Stimulated activated CD8-positive, alpha-beta memory T cell treated with anti-CD3 and anti-CD28 coated beads, Interleukin-7, amount 100 ng/mL, for 48 hours (primary cell): ENCODE results near the gene NR3C1.

Experiments
- DNase-seq, 2 donors: peaks; one replicate each; pipeline ENCODE4 v3.0.0-alpha.2; 2020; ENCODE audit warnings: low read depth in 1 of 2; ENCODE audit errors: extremely low read depth in 1 of 2

NR3C1 gene

DNA sequence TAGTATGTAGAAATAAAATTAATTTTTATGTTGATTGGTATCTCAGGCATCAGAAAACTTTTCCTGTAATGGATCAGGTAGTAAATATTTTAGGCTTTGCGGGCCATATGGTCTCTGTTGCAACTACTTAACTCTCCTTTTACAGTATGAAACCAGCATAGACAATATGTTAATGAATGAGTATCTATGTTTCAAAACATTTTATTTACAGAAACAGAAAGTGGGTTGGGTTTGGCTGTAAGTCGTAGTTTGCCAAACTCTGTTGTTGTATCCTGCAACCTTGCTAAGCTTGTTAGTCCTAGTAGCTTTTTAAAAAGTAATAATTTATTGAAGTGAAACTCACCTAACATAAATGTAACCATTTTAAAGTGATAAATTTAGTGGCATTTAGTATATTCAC lies 132.1 kb downstream of the NR3C1 start:
- no peak for DNase-seq

GRCh38 chr5:143268388-143268787 lies 135.1 kb downstream of the NR3C1 start:
- DNase-seq = no peak

DNA sequence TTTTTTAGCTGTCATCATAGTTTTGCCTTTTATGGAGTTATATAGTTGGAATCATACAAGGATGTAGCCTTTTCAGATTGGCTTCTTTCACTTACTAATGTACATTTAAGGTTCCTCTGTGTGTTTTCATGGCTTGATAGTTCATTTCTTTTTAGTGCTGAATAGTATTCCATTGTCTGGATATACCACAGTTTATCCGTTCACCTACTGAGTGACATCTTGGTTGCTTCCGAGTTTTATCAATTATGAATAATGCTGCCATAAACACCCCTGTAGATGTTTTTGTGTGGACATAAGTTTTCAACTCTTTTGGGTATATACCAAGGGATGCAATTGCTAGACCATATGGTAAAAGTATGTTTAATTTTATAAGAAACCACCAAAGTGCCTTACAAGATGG lies 136.3 kb downstream of the NR3C1 start:
- no peak for DNase-seq

DNA sequence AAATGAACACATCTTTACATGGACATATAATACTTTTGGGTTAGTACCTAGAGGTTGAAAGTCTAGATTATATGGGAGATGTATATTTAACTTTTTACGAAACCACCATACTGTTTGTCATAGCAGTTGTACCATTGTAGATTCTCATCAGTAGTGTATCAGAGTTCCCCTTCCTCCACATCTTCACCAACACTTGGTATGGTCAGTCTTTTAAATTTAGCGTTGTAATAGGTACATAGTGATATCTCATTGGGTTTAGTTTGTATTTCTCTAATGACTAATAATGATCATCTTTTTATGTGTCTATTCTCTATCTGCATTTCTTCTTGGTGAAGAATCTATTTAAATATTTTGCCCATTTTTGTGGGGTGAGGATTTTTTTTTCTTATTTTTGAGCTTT lies 137.5 kb downstream of the NR3C1 start:
- no peak for DNase-seq

DNA sequence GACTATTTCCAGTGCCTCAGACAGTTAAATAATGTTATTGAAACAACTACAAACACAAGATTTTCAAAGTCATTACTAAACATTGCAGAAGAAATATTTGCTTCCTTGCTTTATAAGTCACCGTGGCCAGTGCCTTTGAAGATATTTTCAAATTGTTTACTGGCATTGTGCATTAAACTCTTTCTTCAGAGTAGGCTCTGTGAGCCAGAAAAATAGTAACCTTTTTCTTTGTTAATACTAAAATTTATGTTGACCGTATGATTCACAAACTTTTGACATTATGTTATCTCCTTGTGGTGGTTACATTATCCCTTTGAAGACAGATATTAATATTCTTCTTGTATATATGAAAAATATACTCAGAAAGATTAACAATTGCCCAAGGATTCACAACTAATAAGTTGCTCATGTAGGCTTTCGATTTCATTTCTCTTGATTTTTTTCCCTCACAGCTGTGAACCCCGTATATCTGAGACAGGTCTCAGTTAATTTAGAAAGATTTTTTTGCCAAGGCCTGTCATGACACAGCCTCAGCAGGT lies 140.1 kb downstream of the NR3C1 start:
- no peak for DNase-seq

DNA sequence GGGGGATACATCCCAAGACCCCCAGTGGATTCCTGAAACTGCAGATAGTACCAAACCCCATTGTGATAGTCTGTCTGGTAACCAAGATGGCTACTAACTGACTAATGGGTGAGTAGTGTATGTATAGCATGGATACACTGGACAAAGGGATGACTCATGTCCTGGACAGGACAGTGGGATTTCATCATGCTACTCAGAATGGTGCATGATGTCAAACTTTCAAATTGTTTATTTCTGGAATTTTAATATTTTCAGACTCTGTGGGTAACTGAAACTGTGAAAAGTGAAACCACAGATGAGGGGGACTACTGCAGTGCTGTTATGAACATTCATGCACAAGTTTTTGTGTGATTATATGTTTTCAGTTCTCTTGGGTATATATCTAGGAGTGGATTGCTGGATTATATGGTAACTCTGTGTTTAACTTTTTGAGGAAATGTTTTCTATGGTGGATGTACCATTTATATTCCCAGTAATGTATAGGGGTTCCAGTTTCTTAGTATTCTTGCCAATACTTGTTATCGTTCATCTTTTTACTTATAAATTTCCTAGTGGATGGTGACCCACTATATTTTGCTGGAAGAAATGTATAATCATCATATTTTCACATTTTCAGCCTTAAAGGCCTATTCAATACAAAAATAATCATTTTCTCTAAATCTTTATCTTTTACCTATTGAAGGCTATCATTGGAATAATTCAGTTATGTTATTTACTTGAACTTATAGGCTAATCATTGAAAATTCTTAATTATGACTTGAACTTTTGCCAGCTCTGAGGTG lies 140.9 kb downstream of the NR3C1 start:
- no peak for DNase-seq

DNA sequence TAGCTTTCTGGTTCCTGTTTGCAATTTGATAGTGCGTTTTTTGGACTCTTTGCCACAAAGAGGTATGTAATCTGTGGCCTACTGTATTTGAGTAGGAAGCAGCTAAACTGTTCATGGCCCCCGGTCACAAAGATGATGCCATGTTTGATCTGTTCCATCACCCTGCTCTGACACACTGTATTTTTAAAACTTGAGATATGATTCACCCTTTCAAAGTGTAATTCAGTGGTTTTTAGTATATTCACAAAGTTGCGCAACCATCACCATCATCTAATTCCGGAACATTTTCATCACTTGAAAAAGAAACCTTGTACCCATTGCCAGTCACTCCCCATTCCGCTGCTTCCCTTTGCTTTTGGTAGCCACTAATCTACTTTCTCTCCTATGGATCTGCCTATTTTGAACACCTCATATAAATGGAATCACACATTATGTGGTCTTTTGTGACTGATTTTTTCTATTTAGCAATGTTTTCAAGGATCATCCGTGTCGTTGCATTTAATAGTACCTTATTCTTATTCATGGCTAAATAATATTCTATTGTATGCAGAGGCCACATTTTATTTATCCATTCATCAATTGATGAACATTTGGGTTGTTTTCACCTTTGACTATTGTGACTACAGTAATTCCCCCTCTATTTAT lies 141.6 kb downstream of the NR3C1 start:
- DNase-seq = peak in 1 of 2 donors; percentile 22

DNA sequence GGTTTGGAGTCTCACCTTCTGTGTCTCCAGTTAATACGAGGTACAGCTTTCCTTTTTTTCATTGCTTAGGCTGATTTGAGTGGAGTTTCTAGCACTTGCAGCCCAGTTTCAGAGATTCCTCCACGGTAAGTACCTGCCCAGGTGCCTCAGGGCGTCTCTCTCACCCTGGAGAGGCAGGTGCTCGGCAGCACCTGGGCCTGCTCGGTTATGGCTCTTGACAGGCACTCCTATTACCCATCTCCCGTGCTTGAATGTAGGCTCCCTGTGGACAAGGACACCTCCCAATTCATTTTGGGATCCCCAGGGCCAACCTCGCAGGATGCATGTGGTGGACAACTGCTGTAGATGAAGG lies 144.3 kb downstream of the NR3C1 start:
- DNase-seq = no peak

DNA sequence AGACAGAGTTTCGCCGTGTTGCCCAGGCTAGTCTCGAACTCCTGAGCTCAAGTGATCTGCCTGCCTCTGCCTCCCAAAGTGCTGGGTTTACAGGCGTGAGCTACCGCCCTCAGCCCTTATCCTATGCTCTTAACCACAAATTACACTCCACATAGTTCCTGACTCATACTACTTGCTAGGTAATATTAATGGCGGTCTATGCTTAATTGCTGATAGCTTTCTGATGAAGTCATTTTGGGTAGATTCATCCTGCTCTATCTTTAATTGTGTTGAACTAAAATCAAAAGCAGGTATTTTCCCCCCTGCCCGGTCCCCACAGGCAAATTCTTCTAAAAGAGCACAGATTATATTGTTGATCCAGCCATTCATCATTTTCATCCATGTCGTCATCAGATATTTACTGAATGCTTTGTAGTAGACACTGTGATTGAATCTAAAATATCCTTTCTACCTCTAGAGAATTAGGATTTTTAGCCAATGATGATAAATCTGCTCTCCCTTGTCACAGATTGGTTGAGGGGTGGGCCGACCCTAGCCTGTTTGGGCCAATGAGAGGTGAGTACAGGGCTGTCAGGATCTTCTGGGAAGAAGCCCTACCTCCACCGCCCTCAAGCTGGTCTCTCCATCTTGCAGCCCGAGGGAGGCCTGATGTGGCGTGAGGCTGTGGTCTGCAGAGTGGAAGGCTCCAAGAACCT lies 144.8 kb downstream of the NR3C1 start:
- DNase-seq = no peak

DNA sequence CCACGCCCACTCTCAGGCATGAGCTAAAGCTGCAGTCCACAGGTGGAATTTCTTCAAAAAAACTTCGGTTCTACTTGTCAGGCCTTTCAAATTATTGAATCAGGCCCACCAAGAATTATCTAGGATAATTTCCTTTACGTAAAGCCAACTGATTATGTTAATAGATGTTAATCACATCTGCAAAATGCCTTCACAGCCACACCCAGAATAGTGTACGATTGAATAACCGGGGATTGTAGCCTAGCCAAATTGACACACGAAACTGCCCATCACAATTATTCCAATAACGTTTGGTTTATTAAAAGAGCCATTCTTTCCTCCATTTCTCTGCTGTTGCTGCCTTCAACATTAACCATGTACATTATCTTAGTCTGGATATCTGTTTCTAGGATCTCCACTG lies 148.7 kb downstream of the NR3C1 start:
- no peak for DNase-seq

- DNase-seq = no peak
Observed at GRCh38 chr5:143251946-143252345, 151.5 kb downstream of the NR3C1 start.

DNA sequence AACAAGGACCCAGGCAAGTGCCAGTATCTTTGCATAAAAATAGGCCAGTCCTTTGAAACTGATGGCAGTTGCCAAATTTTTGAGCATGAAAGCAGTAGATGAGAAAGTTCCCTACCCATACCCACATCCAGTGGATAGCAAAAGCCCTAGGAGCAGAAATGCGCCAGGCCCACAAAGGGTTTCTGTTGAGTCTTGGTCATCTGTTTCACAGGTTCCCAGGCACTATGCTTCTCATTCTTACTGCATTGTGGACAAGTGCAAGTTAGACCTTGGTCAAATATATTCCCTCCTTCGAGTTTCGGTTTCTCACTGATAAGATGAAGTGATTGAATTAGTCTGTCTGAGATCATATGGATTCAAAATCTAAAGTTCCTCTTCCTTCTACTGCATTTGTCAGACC lies 152.3 kb downstream of the NR3C1 start:
- DNase-seq = no peak

- DNase-seq = no peak
Observed at GRCh38 chr5:143249851-143250250, 153.6 kb downstream of the NR3C1 start.

- no peak for DNase-seq
Observed at GRCh38 chr5:143248822-143249579, 154.5 kb downstream of the NR3C1 start.

- no peak for DNase-seq
Observed at GRCh38 chr5:143248391-143248790, 155.1 kb downstream of the NR3C1 start.

DNA sequence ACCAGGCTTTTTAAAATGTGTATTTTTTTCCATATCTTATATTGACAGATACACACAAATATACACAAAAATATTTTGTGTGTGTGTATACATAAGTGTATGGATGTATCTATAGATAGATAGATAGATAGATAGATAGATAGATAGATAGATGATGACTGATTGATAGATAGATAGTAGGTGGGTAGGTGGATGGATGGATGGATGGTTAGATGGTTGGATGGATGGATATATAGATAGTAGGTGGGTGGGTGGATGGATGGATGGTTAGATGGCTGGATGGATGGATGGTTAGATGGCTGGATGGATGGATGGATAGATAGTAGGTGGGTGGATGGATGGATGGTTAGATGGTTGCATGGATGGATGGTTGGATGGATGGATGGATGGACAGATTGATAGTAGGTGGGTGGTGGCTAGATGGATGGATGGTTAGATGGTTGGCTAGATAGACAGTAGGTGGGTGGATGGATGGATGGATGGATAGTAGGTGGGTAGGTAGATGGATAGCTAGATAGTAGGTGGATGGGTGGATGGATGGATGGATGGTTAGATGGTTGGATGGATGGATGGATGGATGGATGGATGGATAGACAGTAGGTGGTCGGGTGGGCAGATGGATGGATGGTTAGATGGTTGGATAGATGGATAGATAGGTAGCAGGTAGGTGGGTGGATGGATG lies 156.2 kb downstream of the NR3C1 start:
- DNase-seq = no peak

DNA sequence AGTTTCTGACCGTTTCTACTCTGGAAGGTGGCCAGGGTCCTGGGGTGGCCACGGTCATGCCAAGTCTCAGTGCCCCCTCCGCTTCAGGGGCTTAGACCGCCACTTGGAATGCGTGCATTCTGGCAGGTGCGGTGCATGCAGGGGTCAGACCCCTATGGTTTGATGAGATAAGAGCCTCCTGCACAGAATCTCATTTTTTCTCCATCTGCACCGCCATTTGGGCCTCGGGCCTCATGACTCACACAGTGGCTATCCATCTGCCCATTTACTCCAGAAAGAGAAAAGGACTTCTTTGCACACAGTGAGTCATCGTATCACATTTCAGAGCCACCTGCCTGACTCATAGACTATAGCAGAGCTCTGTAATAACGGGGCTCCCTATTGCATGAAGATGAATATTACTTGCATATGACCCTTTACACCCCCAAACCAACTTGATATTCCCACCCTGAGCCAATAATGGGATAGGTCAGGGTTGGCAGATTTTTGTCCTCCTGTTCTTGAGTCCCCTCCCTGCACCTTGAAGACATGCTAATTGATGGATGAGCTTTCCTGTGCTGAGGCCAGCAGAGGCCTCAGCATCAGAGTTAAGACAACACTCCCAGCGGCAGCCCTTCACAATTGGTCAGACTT lies 157.4 kb downstream of the NR3C1 start:
- DNase-seq = no peak

DNA sequence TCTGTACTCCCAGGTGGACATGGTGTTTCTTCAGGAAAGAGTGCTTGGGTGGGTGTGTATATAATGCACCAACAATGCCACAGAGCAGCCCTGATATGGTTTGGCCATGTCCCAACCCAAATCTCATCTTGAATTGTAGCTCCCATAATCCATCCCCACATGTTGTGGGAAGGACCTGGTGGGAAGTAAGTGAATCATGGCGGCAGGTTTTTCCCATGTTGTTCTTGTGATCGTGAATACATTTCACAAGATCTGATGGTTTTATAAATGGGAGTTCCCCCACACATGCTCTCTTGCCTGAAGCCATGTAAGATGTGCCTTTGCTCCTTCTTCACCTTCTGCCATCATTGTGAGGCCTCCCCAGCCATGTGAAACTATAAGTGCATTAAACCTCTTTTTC lies 158.5 kb downstream of the NR3C1 start:
- no peak for DNase-seq

- no peak for DNase-seq
Observed at GRCh38 chr5:143244000-143244736, 159.3 kb downstream of the NR3C1 start.
